Inflammatory macrophage treated with lipopolysaccharide for 4 hours (primary cell): Measurements from ENCODE around the gene MSANTD2.

ENCODE experiments used
- DNase-seq: peaks from one replicate; pipeline ENCODE4 v3.0.0-alpha.2; 2020

MSANTD2 gene

GRCh38 chr11:124814739-124815138 lies 14.5 kb upstream of the MSANTD2 start:
- DNase-seq: no peak

- DNase-seq: no peak
Observed at GRCh38 chr11:124812876-124813275, 12.7 kb upstream of the MSANTD2 start.

- no peak for DNase-seq
Observed at GRCh38 chr11:124811399-124812125, 11.4 kb upstream of the MSANTD2 start.

GRCh38 chr11:124807660-124808270 lies 7.6 kb upstream of the MSANTD2 start:
- DNase-seq: no peak

- no peak for DNase-seq
Observed at GRCh38 chr11:124807201-124807600, 7.0 kb upstream of the MSANTD2 start.

GRCh38 chr11:124804884-124805283 lies 4.7 kb upstream of the MSANTD2 start:
- DNase-seq: no peak

GRCh38 chr11:124801636-124802312 lies 1.6 kb upstream of the MSANTD2 start:
- DNase-seq: peak; percentile 1

GRCh38 chr11:124801014-124801413 lies 808 bp upstream of the MSANTD2 start:
- DNase-seq: peak; percentile 58

GRCh38 chr11:124799348-124800225 lies 619 bp downstream of the MSANTD2 start:
- peak; percentile 40 for DNase-seq

GRCh38 chr11:124798991-124799347 lies 1.2 kb downstream of the MSANTD2 start:
- no peak for DNase-seq

- DNase-seq: no peak
Observed at GRCh38 chr11:124796312-124796711, 3.9 kb downstream of the MSANTD2 start.

- DNase-seq: peak; percentile 70
Observed at GRCh38 chr11:124793466-124794278, 6.5 kb downstream of the MSANTD2 start.

GRCh38 chr11:124791626-124792341 lies 8.4 kb downstream of the MSANTD2 start:
- peak; percentile 87 for DNase-seq

- no peak for DNase-seq
Observed at GRCh38 chr11:124788521-124788920, 11.7 kb downstream of the MSANTD2 start.

- DNase-seq: no peak
Observed at GRCh38 chr11:124784051-124784450, 16.2 kb downstream of the MSANTD2 start.

- no peak for DNase-seq
Observed at GRCh38 chr11:124783002-124783401, 17.2 kb downstream of the MSANTD2 start.

GRCh38 chr11:124779568-124779967 lies 20.6 kb downstream of the MSANTD2 start:
- no peak for DNase-seq

GRCh38 chr11:124778281-124778680 lies 21.9 kb downstream of the MSANTD2 start:
- no peak for DNase-seq

GRCh38 chr11:124776865-124777645 lies 23.2 kb downstream of the MSANTD2 start:
- DNase-seq: no peak

GRCh38 chr11:124770959-124771358 lies 29.2 kb downstream of the MSANTD2 start:
- DNase-seq: peak; percentile 57
